Erythroblast (primary cell): Measurements from ENCODE around the gene NUP98.

Source experiments
- DNase-seq, 2 experiments: peaks; one replicate each; lab custom pipeline; 2025; lab: John Stamatoyannopoulos, UW
- GATA1 ChIP-seq: IDR thresholded peaks from 2 replicates; pipeline ENCODE4 v1.6.1; 2011; ENCODE audit warnings: low read depth, mild to moderate bottlenecking, control low read depth, low read length, moderate library complexity
- POLR2A ChIP-seq: IDR thresholded peaks from 2 replicates; pipeline ENCODE4 v1.6.1; 2011; ENCODE audit warnings: mild to moderate bottlenecking, low read length

NUP98 gene

DNA sequence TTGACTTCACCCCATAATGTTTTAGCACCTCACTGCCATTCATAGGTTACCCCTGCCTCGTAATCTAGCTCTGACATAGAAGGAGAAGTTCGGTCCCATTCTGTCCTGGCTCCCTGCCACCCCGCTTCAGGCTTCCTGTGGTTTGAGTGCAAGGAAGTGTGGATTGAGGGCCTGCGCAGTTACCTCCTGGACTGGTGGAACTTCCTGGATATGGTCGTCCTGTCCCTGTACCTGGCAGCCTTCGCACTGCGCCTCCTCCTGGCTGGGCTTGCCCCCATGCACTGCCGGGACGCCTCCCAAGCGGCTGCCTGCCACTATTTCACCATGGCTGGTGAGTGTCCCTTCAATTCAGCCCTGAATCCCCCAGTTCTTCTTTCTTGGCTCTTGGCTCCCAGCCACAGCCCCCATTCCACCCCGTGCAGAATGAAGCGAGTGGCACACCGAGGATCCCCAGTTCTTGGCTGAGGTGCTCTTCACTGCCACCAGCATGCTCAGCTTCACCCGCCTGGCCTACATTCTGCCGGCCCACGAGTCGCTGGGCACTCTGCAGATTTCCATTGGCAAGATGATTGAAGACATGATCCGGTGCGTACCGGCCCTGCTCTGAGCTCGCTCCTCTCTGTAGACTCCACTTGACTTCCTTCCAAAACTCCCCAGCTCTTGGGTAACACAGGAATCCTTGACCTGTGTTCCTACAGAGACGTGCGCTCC is 170.9 kb downstream of the NUP98 start:
- DNase-seq = no peak
- TF ChIP-seq POLR2A (no peak), GATA1 (no peak)
